ENCODE measurements around the gene HS3ST3B1.
A peak's percentile ranks its signal among the peaks of the same experiment; 100 is the strongest.

The HS3ST3B1 gene

DNA sequence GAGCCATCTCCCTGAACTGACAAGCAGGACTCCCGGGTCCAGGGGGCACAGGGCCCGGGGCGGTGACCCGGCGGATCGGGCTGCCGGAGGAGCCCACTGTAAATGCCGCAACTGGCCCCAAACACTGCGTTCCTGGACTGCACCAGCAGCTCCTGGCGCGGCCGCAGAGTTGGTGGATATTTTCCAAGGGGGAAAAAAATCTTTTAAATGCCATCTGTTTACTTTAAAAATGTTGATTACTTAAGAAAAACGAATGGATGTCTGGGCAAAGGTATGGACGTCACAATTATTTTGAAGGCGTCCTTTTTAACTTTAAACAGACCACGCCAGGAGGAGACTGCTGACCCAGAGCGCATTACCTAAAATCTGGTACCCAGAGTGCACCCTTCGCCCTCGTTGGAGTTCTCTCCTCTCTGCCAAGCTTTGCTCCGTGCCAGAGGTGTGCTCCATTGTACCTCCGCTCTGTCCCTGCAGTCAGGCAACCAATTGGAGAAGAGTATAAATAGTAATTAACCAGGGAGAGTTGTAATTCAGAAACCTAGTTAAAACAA, 3.4 kb downstream of the HS3ST3B1 start:
- H3K27me3 ChIP-seq (ENCODE audit: control insufficient read depth in 1 of 2, insufficient read depth in 2 of 2, low read length in 2 of 2), result peaks cover 41 to 87% of the 10 kb centered on the region in 2 donors
- no peaks in the 10 kb centered on the region for H3K9me3 ChIP-seq (ENCODE audit: low read length)
- H3K36me3 ChIP-seq (ENCODE audit: insufficient read depth, low read length), result no peaks in the 10 kb centered on the region
- H3K4me3 ChIP-seq (ENCODE audit: low read depth in 1 of 2, low read length in 2 of 2), result no peak overlapping the region
- H3K4me1 ChIP-seq (ENCODE audit: insufficient read depth, low read length), result peaks cover 35% of the 10 kb centered on the region
- H3K9ac ChIP-seq (ENCODE audit: low read length), result no peak overlapping the region
- H3K27ac ChIP-seq (ENCODE audit: low read depth, low read length), result no peak overlapping the region

DNA sequence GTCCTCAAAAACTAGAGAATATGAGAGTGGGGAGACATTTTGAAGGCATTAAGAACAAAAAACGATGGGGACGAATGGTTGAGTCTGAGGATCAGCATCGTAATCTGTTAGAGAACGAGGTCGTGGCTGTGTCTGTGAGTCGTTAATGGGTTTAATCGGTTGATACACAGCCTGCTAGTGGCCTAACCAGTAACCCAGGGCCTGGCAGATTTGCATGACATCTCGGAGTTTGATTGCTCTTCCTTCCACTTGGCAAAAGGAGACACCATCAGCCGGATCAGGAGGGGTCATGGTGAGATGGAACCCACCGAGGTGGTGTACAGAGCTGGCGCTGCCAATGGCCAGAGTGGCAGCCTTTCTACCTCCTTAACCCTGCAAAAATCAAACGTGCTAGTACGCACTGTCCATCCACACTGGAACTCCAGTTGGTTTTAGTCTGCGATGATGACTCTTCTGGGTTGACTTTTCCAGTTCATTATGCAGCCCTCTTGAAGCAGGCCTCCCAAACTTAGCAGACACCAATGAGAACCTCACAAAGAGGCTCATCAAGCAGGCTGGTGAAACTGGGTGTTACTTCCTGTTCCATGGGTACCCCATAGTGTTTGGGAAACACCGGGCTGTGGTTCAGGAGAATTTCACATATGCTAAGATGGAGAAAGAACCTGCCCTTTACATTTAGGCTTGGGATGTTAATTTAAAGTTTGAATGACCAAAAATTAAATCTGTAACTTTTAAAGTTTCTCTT, 4.1 kb downstream of the HS3ST3B1 start:
- Histone ChIP-seq H3K9me3 (ENCODE audit: low read length) (no peaks in the 10 kb centered on the region), H3K4me3 (ENCODE audit: low read depth in 1 of 2, low read length in 2 of 2) (no peak overlapping the region), H3K27me3 (ENCODE audit: control insufficient read depth in 1 of 2, insufficient read depth in 2 of 2, low read length in 2 of 2) (peaks cover 34 to 87% of the 10 kb centered on the region in 2 donors), H3K27ac (ENCODE audit: low read depth, low read length) (no peak overlapping the region), H3K9ac (ENCODE audit: low read length) (no peak overlapping the region), H3K36me3 (ENCODE audit: insufficient read depth, low read length) (no peaks in the 10 kb centered on the region), H3K4me1 (ENCODE audit: insufficient read depth, low read length) (peaks cover 28% of the 10 kb centered on the region)

DNA sequence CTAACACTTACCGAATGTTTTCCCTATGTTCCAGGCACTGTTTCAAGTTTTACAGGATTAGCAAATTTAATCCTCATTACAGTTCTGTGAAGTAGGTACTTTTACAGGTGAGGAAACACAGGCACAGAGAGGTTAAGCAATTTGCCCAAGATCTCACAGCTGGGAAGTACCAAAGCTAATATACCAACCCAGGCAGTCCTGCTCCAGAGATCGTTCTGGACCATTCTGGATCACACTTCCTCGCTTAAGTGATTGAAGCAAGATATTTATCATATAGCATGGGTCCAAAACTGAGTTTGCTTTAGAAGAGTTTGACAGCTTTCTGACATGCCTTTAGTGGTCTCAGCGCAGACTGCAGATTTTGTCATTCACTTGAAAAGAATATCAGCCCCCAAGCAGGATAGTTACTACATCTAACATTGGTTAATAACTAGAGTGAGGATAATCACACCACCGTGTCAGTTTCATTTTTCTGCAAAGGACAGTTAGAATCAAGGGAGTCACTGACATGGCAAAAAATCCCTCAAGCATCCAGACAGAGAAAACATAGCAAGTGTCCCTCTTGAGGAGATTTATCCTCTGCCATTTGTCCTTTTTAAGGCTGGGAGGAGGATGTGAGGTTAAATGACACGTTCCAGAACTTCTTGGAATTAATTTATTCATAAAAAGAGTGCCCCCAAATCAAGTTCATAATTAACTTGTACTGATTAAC, 5.1 kb downstream of the HS3ST3B1 start:
- Histone ChIP-seq H3K4me1 (ENCODE audit: insufficient read depth, low read length) (peaks cover 19% of the 10 kb centered on the region), H3K9me3 (ENCODE audit: low read length) (no peaks in the 10 kb centered on the region), H3K36me3 (ENCODE audit: insufficient read depth, low read length) (no peaks in the 10 kb centered on the region), H3K27ac (ENCODE audit: low read depth, low read length) (no peak overlapping the region), H3K27me3 (ENCODE audit: control insufficient read depth in 1 of 2, insufficient read depth in 2 of 2, low read length in 2 of 2) (peaks cover 31 to 82% of the 10 kb centered on the region in 2 donors), H3K9ac (ENCODE audit: low read length) (no peak overlapping the region), H3K4me3 (ENCODE audit: low read depth in 1 of 2, low read length in 2 of 2) (no peak overlapping the region)

DNA sequence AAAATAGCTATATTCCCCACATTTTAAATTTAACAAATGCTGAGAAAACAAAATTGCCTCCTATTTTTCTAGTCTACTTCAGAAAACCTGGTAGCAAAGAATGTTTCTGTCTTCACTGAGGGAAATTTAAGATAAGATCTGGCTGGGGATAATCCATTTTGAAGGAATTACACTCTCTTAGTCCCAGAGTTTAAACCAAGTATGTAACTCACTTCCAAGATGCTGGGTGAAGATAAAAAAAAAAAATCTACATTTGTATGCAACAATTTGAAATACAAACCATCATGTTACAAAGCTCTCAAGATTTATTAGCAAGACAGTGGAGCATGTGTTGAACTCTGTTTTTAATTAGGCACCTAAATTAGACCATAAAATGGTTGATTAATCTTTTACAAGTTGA, 5.7 kb downstream of the HS3ST3B1 start:
- H3K36me3 ChIP-seq (ENCODE audit: insufficient read depth, low read length), result no peaks in the 10 kb centered on the region
- H3K4me3 ChIP-seq (ENCODE audit: low read depth in 1 of 2, low read length in 2 of 2), result no peak overlapping the region
- H3K27ac ChIP-seq (ENCODE audit: low read depth, low read length), result no peak overlapping the region
- H3K9me3 ChIP-seq (ENCODE audit: low read length), result no peaks in the 10 kb centered on the region
- H3K4me1 ChIP-seq (ENCODE audit: insufficient read depth, low read length), result peaks cover 17% of the 10 kb centered on the region
- no peak overlapping the region for H3K9ac ChIP-seq (ENCODE audit: low read length)
- peaks cover 31 to 75% of the 10 kb centered on the region in 2 donors for H3K27me3 ChIP-seq (ENCODE audit: control insufficient read depth in 1 of 2, insufficient read depth in 2 of 2, low read length in 2 of 2)

DNA sequence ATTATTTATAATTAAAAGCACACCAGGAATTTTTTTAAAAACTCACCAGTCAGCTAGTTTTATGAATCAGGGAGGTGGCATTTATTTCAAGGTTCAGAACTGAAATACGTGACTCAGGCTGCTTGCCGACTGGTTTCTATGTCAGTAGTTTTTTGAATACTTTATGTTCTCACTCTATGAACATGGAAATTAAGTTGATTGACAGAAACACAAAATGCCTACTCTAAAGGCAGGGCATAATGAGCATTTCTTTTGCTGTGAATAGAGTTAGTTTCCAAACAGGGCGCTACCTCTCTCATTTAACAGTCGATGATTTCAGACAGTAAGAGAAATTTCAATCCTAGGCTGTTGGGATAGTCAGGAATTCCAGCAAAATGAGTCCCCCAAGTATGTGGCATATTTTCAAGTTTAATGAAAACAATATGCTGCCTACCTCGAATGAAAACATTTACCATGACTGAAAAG, 6.7 kb downstream of the HS3ST3B1 start:
- no peak overlapping the region for H3K9ac ChIP-seq (ENCODE audit: low read length)
- H3K4me3 ChIP-seq (ENCODE audit: low read depth in 1 of 2, low read length in 2 of 2), result no peak overlapping the region
- no peaks in the 10 kb centered on the region for H3K9me3 ChIP-seq (ENCODE audit: low read length)
- peaks cover 31 to 65% of the 10 kb centered on the region in 2 donors for H3K27me3 ChIP-seq (ENCODE audit: control insufficient read depth in 1 of 2, insufficient read depth in 2 of 2, low read length in 2 of 2)
- no peaks in the 10 kb centered on the region for H3K36me3 ChIP-seq (ENCODE audit: insufficient read depth, low read length)
- no peak overlapping the region for H3K27ac ChIP-seq (ENCODE audit: low read depth, low read length)
- peaks cover 8% of the 10 kb centered on the region for H3K4me1 ChIP-seq (ENCODE audit: insufficient read depth, low read length)

DNA sequence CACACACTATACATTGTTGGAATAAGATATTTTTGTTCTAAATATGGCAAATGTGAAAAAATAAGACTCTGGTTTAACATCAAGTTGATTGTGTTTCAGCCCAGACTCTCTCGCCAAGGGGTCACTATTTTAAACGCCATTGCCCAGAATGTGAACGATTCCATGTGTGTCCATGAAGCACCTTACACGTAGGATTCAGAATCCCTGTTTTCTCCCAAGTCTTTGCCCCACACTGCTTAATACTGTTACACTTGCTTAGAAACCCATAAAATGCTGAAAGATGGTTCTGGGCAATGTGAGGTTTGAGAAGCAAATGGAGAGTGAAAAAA, 7.7 kb downstream of the HS3ST3B1 start:
- peak overlapping the region; percentile 4 to 21 for H3K4me3 ChIP-seq (ENCODE audit: low read depth in 1 of 2, low read length in 2 of 2)
- H3K27ac ChIP-seq (ENCODE audit: low read depth, low read length), result no peak overlapping the region
- peaks cover 22 to 56% of the 10 kb centered on the region in 2 donors for H3K27me3 ChIP-seq (ENCODE audit: control insufficient read depth in 1 of 2, insufficient read depth in 2 of 2, low read length in 2 of 2)

DNA sequence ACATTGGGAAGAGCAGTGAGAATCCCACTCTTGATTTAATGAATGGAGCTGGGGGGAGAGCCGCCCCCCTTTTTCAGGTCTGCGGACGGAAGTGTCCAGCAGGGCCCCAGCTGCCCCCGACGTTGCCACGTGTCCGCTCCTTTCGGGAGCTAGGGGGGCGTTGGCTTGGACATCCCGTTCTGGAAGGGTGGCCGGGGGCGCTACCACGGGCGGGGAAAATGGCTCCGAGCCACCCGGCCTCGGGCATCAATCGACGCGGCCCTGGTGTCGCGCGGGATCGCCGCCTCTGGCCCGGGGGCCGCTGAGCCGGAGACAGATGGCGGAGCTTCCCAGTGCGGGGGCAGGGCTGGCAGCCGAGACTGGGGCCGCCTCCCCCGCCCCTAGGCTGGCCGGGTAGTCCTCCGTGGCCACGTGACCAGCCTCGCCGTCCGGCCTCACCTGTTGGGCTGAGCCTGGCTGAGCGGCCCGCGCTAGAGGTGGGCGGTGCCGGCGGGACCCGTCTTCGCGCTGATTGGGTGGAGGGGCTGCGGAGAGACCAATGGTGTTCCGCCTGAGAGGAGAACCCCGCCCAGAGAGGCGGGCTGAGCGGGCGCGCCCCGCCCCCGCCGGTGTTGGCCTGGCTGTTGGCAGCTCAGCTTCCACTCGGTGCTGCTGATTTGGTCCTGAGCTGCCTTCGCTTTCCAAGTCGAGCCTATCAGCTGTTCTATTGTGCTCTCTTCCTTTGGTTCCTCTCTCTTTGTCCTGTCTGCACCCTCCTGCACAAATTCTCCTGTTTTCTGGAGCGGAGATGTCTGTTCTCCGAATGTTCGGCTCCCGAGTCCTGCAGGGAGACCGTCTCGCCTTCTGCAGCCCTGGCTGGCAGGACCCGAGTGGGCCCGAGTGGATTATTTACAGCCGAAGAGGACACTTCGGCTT, 8.3 kb downstream of the HS3ST3B1 start:
- no peaks in the 10 kb centered on the region for H3K36me3 ChIP-seq (ENCODE audit: insufficient read depth, low read length)
- H3K27me3 ChIP-seq (ENCODE audit: control insufficient read depth in 1 of 2, insufficient read depth in 2 of 2, low read length in 2 of 2), result peaks cover 20 to 50% of the 10 kb centered on the region in 2 donors
- no peaks in the 10 kb centered on the region for H3K4me1 ChIP-seq (ENCODE audit: insufficient read depth, low read length)
- peak overlapping the region; percentile 4 to 76 for H3K4me3 ChIP-seq (ENCODE audit: low read depth in 1 of 2, low read length in 2 of 2)
- H3K27ac ChIP-seq (ENCODE audit: low read depth, low read length), result no peak overlapping the region
- H3K9ac ChIP-seq (ENCODE audit: low read length), result no peak overlapping the region
- no peaks in the 10 kb centered on the region for H3K9me3 ChIP-seq (ENCODE audit: low read length)

More for the DNA sequence above, 7.7 kb downstream of the HS3ST3B1 start:
- H3K36me3 ChIP-seq (ENCODE audit: insufficient read depth, low read length), result no peaks in the 10 kb centered on the region
- H3K4me1 ChIP-seq (ENCODE audit: insufficient read depth, low read length), result no peaks in the 10 kb centered on the region
- H3K9ac ChIP-seq (ENCODE audit: low read length), result no peak overlapping the region
- no peaks in the 10 kb centered on the region for H3K9me3 ChIP-seq (ENCODE audit: low read length)

DNA sequence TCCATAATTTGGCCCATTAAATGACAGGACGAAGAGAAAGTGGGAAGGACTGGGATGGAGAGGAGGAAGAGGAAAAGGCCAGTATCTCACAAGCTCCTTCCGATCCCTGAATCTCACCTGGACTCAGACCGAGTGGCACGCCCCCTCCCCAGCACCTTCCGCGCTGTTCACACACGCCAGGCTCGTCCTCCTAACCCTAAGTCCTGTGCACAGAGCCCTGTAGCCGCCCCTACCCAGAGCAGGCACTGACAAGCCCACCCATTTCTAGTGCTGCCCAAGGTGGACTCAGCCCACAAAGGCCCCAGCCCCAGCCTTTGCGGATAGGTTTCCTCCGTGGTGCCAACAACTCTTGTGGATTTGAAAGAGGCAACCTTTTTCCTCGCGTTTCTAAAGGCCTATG, 9.2 kb downstream of the HS3ST3B1 start:
- Histone ChIP-seq H3K36me3 (ENCODE audit: insufficient read depth, low read length) (no peaks in the 10 kb centered on the region), H3K27me3 (ENCODE audit: control insufficient read depth in 1 of 2, insufficient read depth in 2 of 2, low read length in 2 of 2) (peaks cover 20 to 41% of the 10 kb centered on the region in 2 donors), H3K9ac (ENCODE audit: low read length) (no peak overlapping the region), H3K4me1 (ENCODE audit: insufficient read depth, low read length) (no peaks in the 10 kb centered on the region), H3K27ac (ENCODE audit: low read depth, low read length) (no peak overlapping the region), H3K9me3 (ENCODE audit: low read length) (no peaks in the 10 kb centered on the region), H3K4me3 (ENCODE audit: low read depth in 1 of 2, low read length in 2 of 2) (peak overlapping the region; percentile 4 to 76)

DNA sequence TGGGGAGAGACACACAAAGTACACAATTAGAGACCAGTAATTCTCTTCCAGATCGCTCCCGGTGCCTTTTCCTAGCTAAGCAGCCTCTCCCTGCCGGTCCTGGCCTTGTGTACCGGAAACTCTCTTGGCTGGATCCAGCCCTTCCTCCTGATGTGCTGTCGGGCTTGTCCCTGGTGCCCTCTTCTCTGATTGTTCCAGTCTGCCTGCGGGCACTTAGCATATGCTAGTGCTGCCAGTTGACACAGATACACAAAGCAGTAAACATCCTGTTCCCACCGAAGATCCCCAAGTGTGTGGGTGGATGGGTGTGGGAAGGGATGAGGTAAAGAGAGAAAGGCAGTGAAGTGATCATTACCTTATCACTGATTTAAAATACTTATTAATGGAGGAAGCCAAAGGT, 9.7 kb downstream of the HS3ST3B1 start:
- no peaks in the 10 kb centered on the region for H3K4me1 ChIP-seq (ENCODE audit: insufficient read depth, low read length)
- H3K9me3 ChIP-seq (ENCODE audit: low read length), result no peaks in the 10 kb centered on the region
- H3K27ac ChIP-seq (ENCODE audit: low read depth, low read length), result no peak overlapping the region
- no peak overlapping the region for H3K4me3 ChIP-seq (ENCODE audit: low read depth in 1 of 2, low read length in 2 of 2)
- H3K9ac ChIP-seq (ENCODE audit: low read length), result no peak overlapping the region
- no peaks in the 10 kb centered on the region for H3K36me3 ChIP-seq (ENCODE audit: insufficient read depth, low read length)
- peaks cover 18 to 39% of the 10 kb centered on the region in 2 donors for H3K27me3 ChIP-seq (ENCODE audit: control insufficient read depth in 1 of 2, insufficient read depth in 2 of 2, low read length in 2 of 2)

DNA sequence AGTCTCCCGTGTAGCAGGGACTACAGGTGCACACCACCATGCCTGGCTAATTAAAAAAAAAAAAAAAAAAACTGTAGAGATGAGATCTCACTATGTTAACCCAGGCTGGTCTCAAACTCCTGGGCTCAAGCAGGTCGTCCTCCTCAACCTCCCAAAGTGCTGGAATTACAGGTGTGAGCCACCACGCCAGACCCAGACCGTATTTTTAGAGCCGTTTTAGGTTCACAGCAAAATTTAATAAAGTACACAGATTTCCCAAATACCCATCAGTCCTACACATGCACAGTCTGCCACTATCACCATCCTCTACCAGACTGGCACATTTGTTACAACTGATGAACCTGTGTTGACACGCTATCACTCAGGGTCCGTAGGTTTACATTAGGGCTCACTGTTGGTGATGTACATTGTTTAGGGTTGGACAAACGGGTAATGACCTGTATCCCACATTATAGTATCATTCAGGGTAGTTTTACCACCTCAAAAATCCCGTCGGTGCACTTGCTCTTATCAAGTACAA, 10.4 kb downstream of the HS3ST3B1 start:
- Histone ChIP-seq H3K9me3 (ENCODE audit: low read length) (no peaks in the 10 kb centered on the region), H3K4me3 (ENCODE audit: low read depth in 1 of 2, low read length in 2 of 2) (no peak overlapping the region), H3K36me3 (ENCODE audit: insufficient read depth, low read length) (no peaks in the 10 kb centered on the region), H3K4me1 (ENCODE audit: insufficient read depth, low read length) (no peaks in the 10 kb centered on the region), H3K27ac (ENCODE audit: low read depth, low read length) (no peak overlapping the region), H3K9ac (ENCODE audit: low read length) (no peak overlapping the region), H3K27me3 (ENCODE audit: control insufficient read depth in 1 of 2, insufficient read depth in 2 of 2, low read length in 2 of 2) (peaks cover 11 to 33% of the 10 kb centered on the region in 2 donors)

DNA sequence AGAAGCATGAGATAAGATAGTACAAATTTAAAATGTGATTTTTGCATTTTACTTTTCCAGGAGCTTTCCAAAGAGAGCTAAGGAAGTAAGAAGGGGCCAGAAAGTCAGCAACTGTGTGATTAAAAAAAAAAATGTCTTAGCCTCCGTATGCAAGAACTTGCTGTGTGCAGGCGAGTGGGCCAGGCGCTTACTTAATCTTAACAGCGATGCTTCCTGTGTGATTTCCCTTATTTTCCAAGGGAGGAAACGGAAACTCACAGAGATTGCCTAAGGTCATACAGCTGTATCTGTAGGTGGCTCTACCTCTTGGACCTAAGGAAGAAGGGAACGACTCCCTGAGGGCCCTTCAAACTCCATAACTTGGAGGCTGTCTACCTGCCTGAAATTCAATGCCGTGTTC, 11.1 kb downstream of the HS3ST3B1 start:
- peaks cover 6 to 30% of the 10 kb centered on the region in 2 donors for H3K27me3 ChIP-seq (ENCODE audit: control insufficient read depth in 1 of 2, insufficient read depth in 2 of 2, low read length in 2 of 2)
- H3K9me3 ChIP-seq (ENCODE audit: low read length), result no peaks in the 10 kb centered on the region
- no peaks in the 10 kb centered on the region for H3K36me3 ChIP-seq (ENCODE audit: insufficient read depth, low read length)
- no peak overlapping the region for H3K9ac ChIP-seq (ENCODE audit: low read length)
- H3K4me3 ChIP-seq (ENCODE audit: low read depth in 1 of 2, low read length in 2 of 2), result no peak overlapping the region
- H3K27ac ChIP-seq (ENCODE audit: low read depth, low read length), result no peak overlapping the region
- H3K4me1 ChIP-seq (ENCODE audit: insufficient read depth, low read length), result no peaks in the 10 kb centered on the region

Data from muscle layer of colon (tissue), 2 donors.